GM12864 (cell line): Measurements from ENCODE around the gene CDH12.
"Not testable (repeated sequence)": the region's sequence is repeated elsewhere in the genome, so short reads cannot be mapped to it uniquely, and the experiment has no call there.

Source experiments
- DNase-seq: peaks from one replicate; pipeline ENCODE4 v3.0.0-alpha.2; 2011; ENCODE audit warnings: low read depth
- H3K4me3 ChIP-seq: 2 replicates; pipeline ENCODE4 v1.5.1; 2011; ENCODE audit warnings: mild to moderate bottlenecking, low read depth, low read length, control low read depth
- TF ChIP-seq, protein P1 (sequence below): IDR thresholded peaks from 2 replicates; pipeline ENCODE4 v1.5.1; 2011; ENCODE audit warnings: low read depth, mild to moderate bottlenecking, moderate library complexity, low read length, control low read depth, inconsistent platforms; ENCODE audit errors: missing control alignments

CDH12 gene

DNA sequence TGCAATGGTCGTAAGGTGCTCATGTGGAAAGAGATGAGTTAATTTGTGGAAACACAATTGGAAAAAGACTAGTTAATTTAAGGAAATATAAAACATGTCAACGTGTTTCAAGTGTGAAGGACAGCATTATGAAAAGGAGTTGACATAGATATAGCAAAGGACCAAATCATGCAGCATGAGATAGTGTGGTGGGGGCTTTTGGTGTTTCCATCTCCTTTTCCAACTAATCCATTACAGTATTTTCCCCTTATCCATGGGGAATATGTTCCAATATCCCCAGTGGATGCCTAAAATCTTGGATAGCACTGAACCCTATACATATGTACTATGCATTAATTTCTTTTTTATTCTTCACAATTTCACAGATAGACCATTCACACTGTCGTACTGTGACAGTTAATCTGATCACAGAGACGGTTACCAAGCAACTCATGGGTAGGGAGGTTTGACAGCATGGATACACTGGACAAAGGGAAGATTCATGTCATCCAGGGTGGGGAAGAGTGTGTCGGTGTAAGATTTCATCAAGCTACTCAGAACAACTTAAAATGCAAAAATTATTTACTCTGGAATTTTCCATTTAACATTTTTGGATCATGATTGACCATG lies 238.6 kb downstream of the CDH12 start:
- no peak overlapping the region for H3K4me3 ChIP-seq
- DNase-seq = no peak
- TF ChIP-seq, protein P1, sequence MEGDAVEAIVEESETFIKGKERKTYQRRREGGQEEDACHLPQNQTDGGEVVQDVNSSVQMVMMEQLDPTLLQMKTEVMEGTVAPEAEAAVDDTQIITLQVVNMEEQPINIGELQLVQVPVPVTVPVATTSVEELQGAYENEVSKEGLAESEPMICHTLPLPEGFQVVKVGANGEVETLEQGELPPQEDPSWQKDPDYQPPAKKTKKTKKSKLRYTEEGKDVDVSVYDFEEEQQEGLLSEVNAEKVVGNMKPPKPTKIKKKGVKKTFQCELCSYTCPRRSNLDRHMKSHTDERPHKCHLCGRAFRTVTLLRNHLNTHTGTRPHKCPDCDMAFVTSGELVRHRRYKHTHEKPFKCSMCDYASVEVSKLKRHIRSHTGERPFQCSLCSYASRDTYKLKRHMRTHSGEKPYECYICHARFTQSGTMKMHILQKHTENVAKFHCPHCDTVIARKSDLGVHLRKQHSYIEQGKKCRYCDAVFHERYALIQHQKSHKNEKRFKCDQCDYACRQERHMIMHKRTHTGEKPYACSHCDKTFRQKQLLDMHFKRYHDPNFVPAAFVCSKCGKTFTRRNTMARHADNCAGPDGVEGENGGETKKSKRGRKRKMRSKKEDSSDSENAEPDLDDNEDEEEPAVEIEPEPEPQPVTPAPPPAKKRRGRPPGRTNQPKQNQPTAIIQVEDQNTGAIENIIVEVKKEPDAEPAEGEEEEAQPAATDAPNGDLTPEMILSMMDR = no peak

DNA sequence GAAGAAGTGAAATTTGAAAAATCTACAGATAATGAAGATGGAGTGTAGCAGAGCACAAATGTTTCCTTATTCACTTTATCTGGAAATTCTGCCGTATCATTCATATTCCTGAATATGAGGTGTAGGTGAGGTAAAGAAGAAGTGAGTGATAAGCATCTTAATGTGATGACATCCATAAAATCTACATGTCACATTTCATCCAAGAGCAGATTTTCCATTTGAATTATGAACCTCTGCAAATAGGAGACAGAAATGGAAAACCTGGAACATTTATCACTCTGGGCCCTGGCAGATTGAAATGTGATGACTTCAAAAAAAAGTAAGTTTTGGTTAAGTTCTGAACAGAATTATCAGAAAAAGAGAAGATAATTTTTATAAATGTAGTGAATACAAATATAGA lies 240.2 kb downstream of the CDH12 start:
- TF ChIP-seq, protein P1 = no peak
- no peak overlapping the region for H3K4me3 ChIP-seq
- DNase-seq = no peak

DNA sequence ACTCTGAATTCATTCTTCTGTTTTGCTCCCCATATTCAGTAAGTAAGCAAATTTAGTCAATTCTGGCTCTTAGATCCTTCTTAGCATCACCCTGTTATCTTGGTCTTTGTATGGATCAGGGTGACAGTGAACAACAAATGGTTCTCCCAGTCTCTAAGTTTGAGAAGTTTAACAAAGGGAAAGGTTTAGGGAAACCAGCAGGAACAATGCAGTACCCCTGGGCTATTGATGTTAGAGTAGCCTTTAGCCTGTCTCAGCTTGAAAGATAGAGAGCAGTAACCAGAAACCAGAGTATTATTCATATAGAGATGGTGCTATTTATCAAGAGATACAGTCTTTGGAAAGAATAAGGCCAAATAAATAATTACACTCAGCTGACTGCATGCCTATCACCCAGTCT lies 241.8 kb downstream of the CDH12 start:
- no peak overlapping the region for H3K4me3 ChIP-seq
- TF ChIP-seq, protein P1 = no peak
- DNase-seq = no peak

DNA sequence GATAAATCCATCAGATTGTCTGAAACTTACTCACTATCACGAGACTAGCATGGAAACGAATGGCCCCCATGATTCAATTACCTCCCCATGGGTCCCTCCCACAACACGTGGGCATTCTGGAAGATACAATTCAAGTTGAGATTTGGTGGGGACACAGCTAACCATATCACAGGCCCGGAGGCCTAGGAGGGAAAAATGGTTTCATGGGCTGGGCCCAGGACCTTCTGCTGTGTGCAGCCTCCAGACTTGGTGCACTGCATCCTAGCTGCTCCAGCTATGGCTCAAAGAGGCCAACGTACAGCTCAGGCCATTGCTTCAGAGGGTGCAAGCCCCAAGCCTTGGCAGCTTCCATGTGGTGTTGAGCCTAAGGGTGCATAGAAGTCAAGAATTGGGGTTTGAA lies 245.6 kb downstream of the CDH12 start:
- H3K4me3 ChIP-seq, DNase-seq: not testable (repeated sequence)

DNA sequence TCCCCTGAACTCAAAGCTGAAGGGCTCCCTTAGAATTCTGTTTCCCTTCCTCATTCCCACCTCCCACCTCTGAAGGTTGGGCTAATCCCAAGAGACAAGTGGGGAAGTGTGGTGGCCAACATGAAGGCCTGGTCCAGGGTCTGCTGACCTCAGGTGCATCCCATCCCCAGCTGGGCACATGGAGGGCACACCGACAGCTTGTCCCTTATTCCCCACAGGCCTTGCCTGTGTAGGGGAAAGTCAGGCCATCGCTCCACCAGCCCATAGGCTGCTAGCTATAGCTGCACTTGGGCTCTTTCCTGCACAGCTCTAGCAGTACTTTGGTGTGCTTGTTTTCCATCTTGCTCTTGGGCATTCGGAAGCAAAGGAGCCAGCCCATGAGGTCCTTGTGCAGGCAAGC lies 247.7 kb downstream of the CDH12 start:
- H3K4me3 ChIP-seq = no peak overlapping the region
- DNase-seq = no peak
- TF ChIP-seq, protein P1 = no peak

DNA sequence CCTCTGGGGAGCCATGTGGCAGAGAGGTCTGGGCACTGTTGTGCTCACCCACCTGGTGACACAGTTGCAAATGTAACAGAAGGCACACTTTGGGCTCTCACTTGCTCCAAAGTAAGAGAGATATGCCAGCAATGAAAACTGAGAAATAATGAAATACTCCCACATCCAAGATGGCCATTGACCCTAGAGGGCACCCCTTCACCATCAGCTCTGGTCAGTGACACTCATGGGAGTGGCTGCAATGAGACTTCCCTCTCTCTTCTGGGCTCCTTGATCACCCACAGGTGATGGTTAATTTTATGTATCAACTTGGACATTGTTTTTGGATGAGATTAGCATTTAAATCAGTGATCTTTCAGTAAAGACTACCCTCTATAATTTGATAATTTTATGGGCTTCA lies 248.4 kb downstream of the CDH12 start:
- TF ChIP-seq, protein P1 = no peak
- no peak overlapping the region for H3K4me3 ChIP-seq
- no peak for DNase-seq

DNA sequence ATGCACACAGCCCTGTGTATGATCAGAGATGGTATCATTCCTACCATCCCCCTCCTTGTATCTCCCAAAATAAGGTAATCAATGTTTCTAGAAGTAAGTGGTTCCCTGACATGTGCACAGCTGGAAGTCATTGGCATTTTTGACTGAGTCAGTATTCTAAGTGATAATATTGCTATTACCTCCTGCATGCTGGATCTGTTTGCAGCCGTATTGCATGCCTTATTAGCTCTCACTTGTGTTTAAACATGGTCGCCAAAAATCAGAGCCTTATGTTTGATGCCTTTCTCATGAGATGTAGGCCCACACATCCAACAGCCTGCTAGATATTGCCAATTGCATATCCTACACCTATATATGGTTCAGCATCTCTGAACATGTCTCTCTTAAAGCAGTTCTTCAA lies 254.3 kb downstream of the CDH12 start:
- TF ChIP-seq, protein P1 = no peak
- H3K4me3 ChIP-seq = no peak overlapping the region
- DNase-seq = no peak
